Measurements from ENCODE around the gene LYZL2.

- no peak for TF ChIP-seq POLR2A (IDR thresholded peaks at IDR 0.05; ENCODE audit: low read length)
- TF ChIP-seq GATA1 (IDR thresholded peaks at IDR 0.05; ENCODE audit: low read depth, low read length), result no peak
These were observed 41.6 kb upstream of the LYZL2 start for GRCh38 chr10:30671026-30671616.
